Urinary bladder (tissue), 4 donors: ENCODE data around the gene PLEKHG3. TPM values are rescaled to one million over a fixed set of nuclear protein-coding genes. Genes with fewer than 3 reads are reported as not detected.

Source experiments
- DNase-seq: peaks from one replicate; pipeline ENCODE4 v3.0.0-alpha.2; 2015; ENCODE audit errors: extremely low spot score
- H3K27ac ChIP-seq: one replicate; pipeline ENCODE4 v1.5.1; 2013; ENCODE audit warnings: low read depth, mild to moderate bottlenecking, moderate library complexity
- H3K36me3 ChIP-seq: one replicate; pipeline ENCODE4 v1.6.1; 2013; ENCODE audit warnings: mild to moderate bottlenecking, moderate library complexity; ENCODE audit not compliant: insufficient read depth
- H3K4me1 ChIP-seq: one replicate; pipeline ENCODE4 v1.6.1; 2013; ENCODE audit warnings: mild to moderate bottlenecking, moderate library complexity; ENCODE audit not compliant: insufficient read depth
- H3K4me3 ChIP-seq: one replicate; pipeline ENCODE4 v1.5.1; 2013; ENCODE audit warnings: low read depth, low read length
- WGBS: extraction: QIAGEN DNeasy Blood & Tissue Kit; methylation state at CpG from one replicate; pipeline ENCODE4 v1.1.7; 2013; 5-methylcytosine and 5-hydroxymethylcytosine counted together
- polyA plus RNA-seq: library from polyadenylated mRNA; stranded (reverse); fragments of 200-250 nt; gene quantifications from one replicate; pipeline ENCODE4 v1.2.3, GENCODE V29; 2013
- total RNA-seq: library from RNA; depleted of rRNA; stranded (reverse); fragments of >200 nt; gene quantifications from one replicate; pipeline ENCODE4 v1.2.3, GENCODE V29; 2014
- donor health status: healthy with polysubstance abuse.
- donor health status: healthy.

The PLEKHG3 gene
- total and polyA plus RNA-seq, 2 donors, result 30.6 to 74.5 TPM

- Histone ChIP-seq H3K4me1 (no peaks in the 10 kb centered on the region), H3K27ac (peak overlapping the region; percentile 54), H3K36me3 (no peaks in the 10 kb centered on the region), H3K4me3 (no peak overlapping the region)
- 62% methylated on average over 7 of the region's 7 CpGs for WGBS
- DNase-seq, result no peak
Measured at GRCh38 chr14:64720131-64720576, 15.9 kb downstream of the PLEKHG3 start.

GRCh38 chr14:64721391-64721791, 17.2 kb downstream of the PLEKHG3 start:
- Histone ChIP-seq H3K4me1 (no peaks in the 10 kb centered on the region), H3K4me3 (no peak overlapping the region), H3K27ac (no peak overlapping the region), H3K36me3 (no peaks in the 10 kb centered on the region)
- WGBS, result 26% methylated on average over 5 of the region's 5 CpGs
- DNase-seq, result no peak

- Histone ChIP-seq H3K36me3 (no peaks in the 10 kb centered on the region), H3K27ac (no peak overlapping the region), H3K4me3 (no peak overlapping the region), H3K4me1 (no peaks in the 10 kb centered on the region)
- WGBS, result 72% methylated on average over 9 of the region's 9 CpGs
- no peak for DNase-seq
Measured at GRCh38 chr14:64721899-64722298, 17.7 kb downstream of the PLEKHG3 start.

- WGBS, result 87% methylated on average over 5 of the region's 5 CpGs
- Histone ChIP-seq H3K4me3 (no peak overlapping the region), H3K4me1 (no peaks in the 10 kb centered on the region), H3K36me3 (no peaks in the 10 kb centered on the region), H3K27ac (peak overlapping the region; percentile 50)
- DNase-seq, result no peak
Measured at GRCh38 chr14:64722842-64723447, 18.7 kb downstream of the PLEKHG3 start.

- Histone ChIP-seq H3K4me1 (no peaks in the 10 kb centered on the region), H3K27ac (no peak overlapping the region)
- WGBS, result 63% methylated on average over 15 of the region's 15 CpGs
Measured at GRCh38 chr14:64723691-64724577, 19.7 kb downstream of the PLEKHG3 start.

GRCh38 chr14:64724578-64724930, 20.3 kb downstream of the PLEKHG3 start:
- H3K27ac ChIP-seq, result no peak overlapping the region
- no peak for DNase-seq
- no peak overlapping the region for H3K4me3 ChIP-seq
- WGBS, result 69% methylated on average over 1 of the region's 1 CpG
- H3K4me1 ChIP-seq, result no peaks in the 10 kb centered on the region
- no peaks in the 10 kb centered on the region for H3K36me3 ChIP-seq

More at GRCh38 chr14:64723691-64724577, 19.7 kb downstream of the PLEKHG3 start:
- H3K36me3 ChIP-seq, result no peaks in the 10 kb centered on the region
- DNase-seq, result no peak
- no peak overlapping the region for H3K4me3 ChIP-seq

GRCh38 chr14:64725261-64725815, 21.1 kb downstream of the PLEKHG3 start:
- H3K27ac ChIP-seq, result no peak overlapping the region
- no peak overlapping the region for H3K4me3 ChIP-seq
- no peak for DNase-seq
- no peaks in the 10 kb centered on the region for H3K36me3 ChIP-seq
- H3K4me1 ChIP-seq, result no peaks in the 10 kb centered on the region
- 60% methylated on average over 3 of the region's 3 CpGs for WGBS

GRCh38 chr14:64725879-64726584, 21.8 kb downstream of the PLEKHG3 start:
- no peak overlapping the region for H3K27ac ChIP-seq
- DNase-seq, result no peak

GRCh38 chr14:64726585-64726890, 22.3 kb downstream of the PLEKHG3 start:
- no peaks in the 10 kb centered on the region for H3K4me1 ChIP-seq
- WGBS, result 65% methylated on average over 5 of the region's 5 CpGs

More at GRCh38 chr14:64725879-64726584, 21.8 kb downstream of the PLEKHG3 start:
- no peaks in the 10 kb centered on the region for H3K36me3 ChIP-seq
- no peak overlapping the region for H3K4me3 ChIP-seq
- 92% methylated on average over 6 of the region's 6 CpGs for WGBS
- no peaks in the 10 kb centered on the region for H3K4me1 ChIP-seq

GRCh38 chr14:64727551-64728071, 23.4 kb downstream of the PLEKHG3 start:
- Histone ChIP-seq H3K36me3 (peaks cover 3% of the 10 kb centered on the region), H3K4me1 (no peaks in the 10 kb centered on the region), H3K27ac (no peak overlapping the region), H3K4me3 (no peak overlapping the region)
- no peak for DNase-seq
- WGBS, result 90% methylated on average over 22 of the region's 22 CpGs

More at GRCh38 chr14:64726585-64726890, 22.3 kb downstream of the PLEKHG3 start:
- no peak overlapping the region for H3K27ac ChIP-seq
- no peak overlapping the region for H3K4me3 ChIP-seq
- H3K36me3 ChIP-seq, result no peaks in the 10 kb centered on the region
- no peak for DNase-seq

- H3K4me3 ChIP-seq, result no peak overlapping the region
- H3K27ac ChIP-seq, result no peak overlapping the region
- H3K36me3 ChIP-seq, result peaks cover 3% of the 10 kb centered on the region
- no peaks in the 10 kb centered on the region for H3K4me1 ChIP-seq
- no peak for DNase-seq
- WGBS, result 90% methylated on average over 6 of the region's 6 CpGs
Measured at GRCh38 chr14:64728106-64728505, 23.9 kb downstream of the PLEKHG3 start.

GRCh38 chr14:64728856-64729255, 24.6 kb downstream of the PLEKHG3 start:
- H3K4me3 ChIP-seq, result no peak overlapping the region
- 98% methylated on average over 10 of the region's 10 CpGs for WGBS
- no peak for DNase-seq
- peaks cover 3% of the 10 kb centered on the region for H3K36me3 ChIP-seq
- no peaks in the 10 kb centered on the region for H3K4me1 ChIP-seq
- H3K27ac ChIP-seq, result no peak overlapping the region

GRCh38 chr14:64729386-64730060, 25.3 kb downstream of the PLEKHG3 start:
- H3K27ac ChIP-seq, result no peak overlapping the region

More at GRCh38 chr14:64729386-64730060, 25.3 kb downstream of the PLEKHG3 start:
- no peak overlapping the region for H3K4me3 ChIP-seq
- no peak for DNase-seq
- no peaks in the 10 kb centered on the region for H3K4me1 ChIP-seq
- H3K36me3 ChIP-seq, result peaks cover 3% of the 10 kb centered on the region
- 74% methylated on average over 5 of the region's 5 CpGs for WGBS
